ENCODE measurements around the gene DNAH7. TPM values are rescaled to one million over a fixed set of nuclear protein-coding genes. Genes with fewer than 3 reads are reported as not detected.
"Not testable (repeated sequence)": the region's sequence is repeated elsewhere in the genome, so short reads cannot be mapped to it uniquely, and the experiment has no call there.

Gene DNAH7
- total and polyA plus RNA-seq, 12 donors = 0.36 to 3.6 (median 1.4) TPM

- Histone ChIP-seq H3K4me1 (replicated peaks in 1 of 2) (peaks cover 0 to 10% of the 10 kb centered on the region in 2 donors), H3K27ac (no peak overlapping the region), H3K27me3 (no peaks in the 10 kb centered on the region), H3K9me3 (replicated peaks in 1 of 3) (no peaks in the 10 kb centered on the region), H3K4me3 (no peak overlapping the region), H3K36me3 (replicated peaks in 1 of 2) (no peaks in the 10 kb centered on the region)
- DNase-seq = no peak
- TF ChIP-seq CTCF (IDR thresholded peaks at IDR 0.05) (no peak), POLR2A (IDR thresholded peaks at IDR 0.05) (no peak)
- WGBS, 4 donors = 79 to 86% (median 85%) methylated on average over 5 of the region's 5 CpGs
- intact Hi-C loops (cut with DNase I) = no loop called here
Observed at GRCh38 chr2:196096982-196097745, 28.5 kb upstream of the DNAH7 start.

GRCh38 chr2:196096264-196096663 is 27.6 kb upstream of the DNAH7 start:
- intact Hi-C loops (cut with DNase I) = no loop called here
- 81 to 95% (median 90%) methylated on average over 4 of the region's 4 CpGs for WGBS, 4 donors

GRCh38 chr2:196089448-196089847 is 20.8 kb upstream of the DNAH7 start:
- H3K36me3 ChIP-seq (replicated peaks in 1 of 2); H3K4me3 ChIP-seq; H3K27me3 ChIP-seq; H3K27ac ChIP-seq; H3K9me3 ChIP-seq (replicated peaks in 1 of 3); H3K4me1 ChIP-seq (replicated peaks in 1 of 2); intact Hi-C loops (cut with DNase I); DNase-seq: not testable (repeated sequence)
- 68 to 86% (median 79%) methylated on average over 3 to 5 of the region's 5 CpGs for WGBS, 4 donors

More at GRCh38 chr2:196096264-196096663, 27.6 kb upstream of the DNAH7 start:
- Histone ChIP-seq H3K4me1 (replicated peaks in 1 of 2) (peaks cover 0 to 5% of the 10 kb centered on the region in 2 donors), H3K36me3 (replicated peaks in 1 of 2) (no peaks in the 10 kb centered on the region), H3K4me3 (no peak overlapping the region), H3K27ac (no peak overlapping the region), H3K27me3 (no peaks in the 10 kb centered on the region), H3K9me3 (replicated peaks in 1 of 3) (no peaks in the 10 kb centered on the region)
- DNase-seq = no peak
- TF ChIP-seq CTCF (IDR thresholded peaks at IDR 0.05) = no peak
- TF ChIP-seq POLR2A (IDR thresholded peaks at IDR 0.05) = no peak

- Histone ChIP-seq H3K27me3 (no peaks in the 10 kb centered on the region), H3K9me3 (replicated peaks in 1 of 3) (no peaks in the 10 kb centered on the region), H3K4me1 (replicated peaks in 1 of 2) (no peaks in the 10 kb centered on the region), H3K4me3 (no peak overlapping the region), H3K27ac (no peak overlapping the region), H3K36me3 (replicated peaks in 1 of 2) (no peaks in the 10 kb centered on the region)
- WGBS, 4 donors = 49 to 58% (median 53%) methylated on average over 2 of the region's 2 CpGs
- TF ChIP-seq POLR2A (IDR thresholded peaks at IDR 0.05) (no peak), CTCF (IDR thresholded peaks at IDR 0.05) (no peak)
- intact Hi-C loops (cut with DNase I) = no loop called here
- DNase-seq = peak in 2 of 7 donors; percentile 36 to 61
Observed at GRCh38 chr2:196088203-196088602, 19.6 kb upstream of the DNAH7 start.

Measured in adrenal gland (tissue), 12 donors.